HG03571 (cell line): Measurements from ENCODE around the gene OR2F2.

Experiments used
- ATAC-seq: cut with Tn5 transposase; IDR thresholded peaks from one replicate; pipeline ENCODE4 v1.9.1; 2021; ENCODE audit not compliant: unreplicated experiment

Gene OR2F2

GRCh38 chr7:143913945-143914615, 21.0 kb upstream of the OR2F2 start:
- ATAC-seq = no peak

GRCh38 chr7:143914938-143915652, 19.9 kb upstream of the OR2F2 start:
- ATAC-seq = no peak

DNA sequence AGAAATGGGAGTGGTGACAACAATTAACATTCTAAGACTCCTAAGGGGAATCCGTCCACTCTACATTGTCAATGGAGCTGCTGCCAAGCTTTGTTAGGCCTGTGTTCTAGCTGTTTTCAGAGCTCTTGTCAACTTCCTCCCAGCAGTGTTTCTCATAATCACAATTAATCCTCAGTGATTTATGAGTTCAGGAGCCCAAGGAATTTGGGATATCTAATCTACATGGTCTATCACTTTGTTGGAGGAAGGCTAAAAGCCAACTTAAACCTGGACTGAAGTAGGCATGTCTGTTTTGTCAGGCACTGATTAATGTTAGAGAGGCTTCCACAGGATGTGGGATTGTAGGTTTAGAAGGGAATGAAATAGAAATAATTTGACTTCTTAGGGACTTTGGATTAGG, 10.2 kb upstream of the OR2F2 start:
- ATAC-seq = no peak

DNA sequence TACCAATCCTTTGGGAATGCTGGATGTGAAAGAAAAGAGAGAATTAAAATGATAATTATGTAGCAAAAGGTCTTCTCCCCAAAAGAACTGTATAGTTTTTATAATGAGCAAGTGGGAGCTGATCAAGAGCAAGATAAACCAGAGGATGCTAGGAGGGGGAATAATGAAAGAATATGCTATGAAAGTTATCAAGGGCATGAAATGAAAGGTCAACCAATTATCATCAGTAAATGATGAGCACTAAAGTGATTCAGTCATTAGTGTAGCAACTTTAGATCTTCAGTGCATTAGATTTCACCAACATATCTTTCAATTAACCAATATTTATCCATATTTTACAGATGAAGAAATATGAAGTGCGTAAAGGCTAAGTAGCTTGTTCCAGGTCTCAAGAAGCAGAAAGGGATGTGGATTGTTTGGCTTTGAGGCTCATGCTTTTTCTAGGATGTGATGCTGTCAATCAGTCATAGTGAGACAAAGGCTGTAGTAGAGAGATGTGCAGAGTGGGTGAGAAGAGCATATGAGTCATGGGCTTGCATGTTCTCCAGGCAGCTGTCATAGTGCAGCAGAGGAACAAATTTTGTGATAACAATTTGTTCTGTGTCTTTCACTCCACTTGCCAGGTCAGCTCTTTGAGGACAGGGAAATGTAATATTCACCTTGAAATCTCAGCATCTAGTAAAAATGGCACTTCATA, 5.7 kb upstream of the OR2F2 start:
- ATAC-seq = no peak

DNA sequence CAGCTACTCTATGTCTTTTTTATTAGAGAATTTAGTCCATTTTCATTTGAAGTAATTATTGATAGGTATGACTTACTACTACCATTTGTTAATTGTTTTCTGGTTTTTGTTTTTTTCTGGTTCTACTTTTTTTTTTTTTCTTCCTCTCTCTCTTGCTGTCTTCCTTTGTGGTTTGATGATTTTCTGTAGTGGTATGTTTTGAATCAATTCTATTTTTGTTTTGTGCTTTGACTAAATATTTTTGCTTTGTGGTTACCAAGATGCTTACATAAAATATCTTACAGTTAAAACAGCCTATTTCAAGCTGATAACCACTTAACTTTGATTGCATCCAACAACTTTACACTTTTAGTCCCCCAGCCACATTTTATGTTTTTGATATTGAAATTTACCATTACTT, 3.3 kb upstream of the OR2F2 start:
- no peak for ATAC-seq

DNA sequence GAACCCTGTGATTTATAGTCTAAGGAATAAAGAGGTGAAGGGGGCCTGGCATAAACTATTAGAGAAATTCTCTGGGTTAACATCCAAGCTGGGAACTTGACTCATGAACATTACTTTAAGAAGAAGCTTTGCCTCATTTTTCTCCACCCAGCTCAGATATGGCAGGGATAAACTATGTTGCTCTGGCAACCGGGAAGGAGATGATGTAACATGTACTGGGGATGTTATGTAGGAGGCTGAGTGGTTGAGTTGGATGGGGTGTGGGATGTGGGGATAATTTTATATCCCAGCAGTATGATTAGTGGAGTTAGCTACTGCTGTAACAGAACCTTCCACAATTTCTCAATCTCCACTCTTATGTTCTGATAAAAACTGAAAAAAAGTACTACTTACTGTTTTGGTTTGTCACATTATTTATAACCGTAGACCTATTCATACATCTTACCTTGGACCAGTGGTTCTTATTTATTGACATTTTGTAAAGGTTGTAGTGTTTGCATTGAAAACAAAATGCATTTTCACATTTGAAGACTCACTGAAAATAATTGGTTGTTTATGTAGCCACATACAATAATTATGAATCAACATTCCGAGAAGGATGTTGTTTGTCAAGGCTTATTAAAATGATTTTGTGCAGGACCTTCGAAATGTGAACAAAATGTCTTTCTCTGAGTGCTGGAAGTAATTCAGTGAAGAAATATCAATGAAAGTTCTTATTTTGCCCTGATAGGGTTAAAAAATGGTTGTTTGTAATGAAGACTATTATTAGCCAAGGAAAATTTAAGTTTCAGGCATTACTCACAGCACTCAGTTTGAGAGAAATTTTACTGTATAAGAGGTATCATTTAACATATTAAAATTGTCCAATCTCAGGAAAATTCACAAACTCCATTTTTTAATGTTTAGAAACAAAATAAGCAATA, 1.3 kb downstream of the OR2F2 start:
- no peak for ATAC-seq

DNA sequence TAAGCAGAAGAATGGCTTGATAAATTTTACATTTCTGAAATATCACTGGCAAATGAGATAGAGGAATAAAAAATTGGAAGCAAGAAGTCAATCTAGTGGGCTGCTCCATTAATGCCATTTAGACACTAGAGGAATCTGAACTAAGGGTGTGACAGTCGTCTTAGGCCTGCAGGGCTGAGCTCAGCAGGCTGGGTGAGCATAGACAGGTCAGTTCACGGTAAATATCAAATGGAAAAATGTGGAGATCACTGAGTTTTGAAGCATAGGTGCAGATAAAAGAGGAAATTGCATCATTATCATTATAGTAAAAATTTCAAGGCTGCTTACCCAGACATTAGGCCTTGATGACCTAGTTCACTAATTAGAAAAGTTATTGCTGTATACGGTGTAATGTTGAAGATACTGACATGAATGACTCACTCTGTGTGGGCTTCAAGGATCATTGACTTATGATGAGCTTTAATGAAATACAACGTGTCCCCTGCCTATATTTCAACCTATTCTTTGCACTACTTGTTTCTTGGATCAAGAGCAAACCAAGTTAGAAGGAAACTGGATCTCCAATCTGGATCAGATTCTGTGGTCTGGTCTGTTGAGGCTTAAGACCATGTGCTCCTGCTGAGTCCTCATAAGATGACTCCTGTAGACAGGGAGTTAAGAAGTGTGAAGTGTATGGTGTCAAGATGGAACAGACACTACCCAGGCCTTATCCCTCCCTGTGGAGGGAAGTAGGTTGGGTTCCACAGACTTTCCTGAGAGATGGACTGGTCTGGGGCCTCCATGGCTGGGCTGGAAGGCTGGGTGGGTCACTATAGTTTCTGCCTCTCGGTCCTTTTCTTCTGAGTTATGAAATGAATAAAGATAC, 3.6 kb downstream of the OR2F2 start:
- ATAC-seq = no peak

- ATAC-seq = no peak
These were observed 10.4 kb downstream of the OR2F2 start for GRCh38 chr7:143945423-143945822.

DNA sequence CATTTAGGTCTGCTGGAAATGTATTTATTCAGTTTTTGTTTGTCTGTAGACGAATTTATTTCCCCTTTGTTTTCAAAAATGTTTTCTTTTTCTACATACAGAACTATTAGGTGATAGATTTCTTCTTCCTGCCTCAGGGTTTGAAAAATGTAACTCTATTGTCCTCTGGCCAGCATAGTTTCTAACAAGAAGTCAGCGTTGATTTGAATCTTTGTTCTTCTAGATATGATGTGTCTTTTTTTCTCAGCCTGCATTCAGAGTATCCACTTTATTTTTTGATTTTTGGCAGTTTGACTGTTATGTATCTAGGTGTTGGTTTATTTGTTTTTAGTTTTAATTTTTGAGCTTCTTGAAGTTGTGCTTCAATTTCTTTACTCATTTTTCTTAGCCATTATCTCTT, 12.1 kb downstream of the OR2F2 start:
- no peak for ATAC-seq

DNA sequence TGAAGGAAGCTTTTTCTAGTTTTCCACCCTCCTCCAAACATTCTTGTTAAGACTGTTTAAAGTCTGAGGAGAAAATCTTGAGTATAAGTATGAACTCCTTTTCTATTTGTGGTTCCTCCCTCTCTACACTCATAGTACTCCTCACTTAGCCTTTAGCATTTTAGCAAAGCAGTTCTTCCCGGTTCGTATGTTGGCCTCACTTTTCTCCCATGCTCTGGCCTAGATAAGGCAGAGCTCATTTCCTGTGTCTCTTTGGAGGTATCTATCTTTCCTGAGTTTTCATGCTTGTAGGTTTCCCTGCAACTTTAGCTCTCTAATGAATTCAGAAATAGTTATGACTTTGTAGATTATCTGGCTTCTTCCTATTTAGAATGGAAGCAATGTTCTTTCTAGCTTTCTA, 13.7 kb downstream of the OR2F2 start:
- no peak for ATAC-seq

- ATAC-seq = no peak
These were observed 18.4 kb downstream of the OR2F2 start for GRCh38 chr7:143953421-143953820.

GRCh38 chr7:143954135-143954534, 19.1 kb downstream of the OR2F2 start:
- ATAC-seq = no peak

- no peak for ATAC-seq
These were observed 19.5 kb downstream of the OR2F2 start, which contains the start of gene OR2F1 for GRCh38 chr7:143954544-143954943. Gene OR2F1, plus strand, starts transcription at chr7:143954844. Its CDS starts 5,127 bp downstream, at chr7:143959971.

DNA sequence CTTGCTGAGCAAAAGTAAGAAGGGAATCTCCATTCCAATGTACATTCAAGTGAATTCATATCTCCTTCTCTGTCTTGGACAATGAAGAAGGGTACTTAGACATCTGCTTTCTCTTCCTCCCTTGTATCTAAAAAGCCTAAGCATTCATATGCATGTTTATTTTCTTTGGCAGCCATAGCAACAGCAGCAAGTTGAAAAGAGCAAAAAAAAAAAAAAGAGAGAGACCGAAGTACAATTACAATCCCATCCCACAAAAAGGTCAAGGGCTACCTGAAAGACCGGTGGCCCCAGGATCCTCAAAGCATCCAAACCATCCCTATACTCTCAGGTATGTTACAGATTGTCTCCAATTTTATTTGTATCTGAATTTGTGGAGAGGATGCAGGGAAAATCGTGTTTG, 23.7 kb downstream of the OR2F2 start:
- ATAC-seq = no peak

- ATAC-seq = no peak
These were observed 26.0 kb downstream of the OR2F2 start for GRCh38 chr7:143960813-143961610.

DNA sequence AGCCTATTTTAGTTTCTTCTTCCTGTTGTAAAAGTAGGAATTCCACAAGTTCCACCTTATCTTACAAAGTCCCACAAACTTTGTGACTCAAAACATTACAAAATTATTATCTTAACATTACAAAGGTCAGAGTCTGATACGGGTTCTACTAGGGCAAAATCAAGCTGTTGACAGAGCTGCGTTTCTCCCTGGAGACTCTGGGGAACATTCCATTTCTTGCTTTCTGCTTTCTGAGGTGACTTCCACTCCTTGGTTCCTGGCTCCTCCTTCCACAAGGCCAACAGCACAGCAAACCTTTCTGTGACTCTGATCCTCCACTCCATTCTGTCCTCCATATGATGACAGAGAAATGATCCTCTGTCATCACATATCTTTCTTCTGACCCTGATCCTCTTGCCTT, 30.2 kb downstream of the OR2F2 start:
- ATAC-seq = no peak

- ATAC-seq = no peak
These were observed 32.4 kb downstream of the OR2F2 start for GRCh38 chr7:143967398-143967797.

- no peak for ATAC-seq
These were observed 38.9 kb downstream of the OR2F2 start for GRCh38 chr7:143973870-143974416.

DNA sequence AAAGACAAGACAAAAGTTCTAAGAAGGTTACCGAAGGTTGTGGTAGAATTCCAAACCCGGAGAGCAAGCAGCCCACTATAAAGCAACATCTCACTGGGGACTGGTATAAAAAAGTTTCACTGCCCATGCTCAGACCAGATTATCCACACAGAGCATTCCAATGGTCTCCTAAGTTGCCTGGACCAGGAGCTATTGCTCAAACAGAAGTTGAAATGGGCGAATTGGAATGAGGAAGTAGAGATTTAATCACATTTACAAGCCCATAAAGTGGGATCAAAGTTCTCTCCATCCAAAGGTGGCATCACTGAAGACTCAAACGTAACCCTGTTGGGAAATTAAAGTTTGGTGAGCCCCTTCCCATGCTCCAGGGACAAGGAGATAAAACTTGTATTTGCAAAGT, 39.4 kb downstream of the OR2F2 start:
- ATAC-seq = no peak
